Muscle of back (tissue), 11 donors: Measurements from ENCODE around the gene ALOX15B. TPM values are rescaled to one million over a fixed set of nuclear protein-coding genes. Genes with fewer than 3 reads are reported as not detected.
"Not testable (repeated sequence)": the region's sequence is repeated elsewhere in the genome, so short reads cannot be mapped to it uniquely, and the experiment has no call there.

Experiments
- DNase-seq, 3 donors: peaks; one replicate each; pipeline versions ENCODE4 v3.0.0 to v3.0.0-alpha.2; 2013
- polyA plus RNA-seq, 10 donors: library from polyadenylated mRNA; unstranded; fragments of 120-200 nt; gene quantifications; one replicate each; pipeline ENCODE4 v1.2.1, GENCODE V29; 2013; ENCODE audit not compliant: insufficient read length in 10 of 10

The ALOX15B gene
- polyA plus RNA-seq, 10 donors: 0.19 to 0.86 (median 0.40) TPM

- not testable (repeated sequence) for DNase-seq
Observed at GRCh38 chr17:8061851-8062250, 23.0 kb downstream of the ALOX15B start.

GRCh38 chr17:8062435-8062806, 23.6 kb downstream of the ALOX15B start:
- DNase-seq: peak in 1 of 3 donors; percentile 27

- DNase-seq: no peak
Observed at GRCh38 chr17:8062807-8063483, 24.1 kb downstream of the ALOX15B start.

- no peak for DNase-seq
Observed at GRCh38 chr17:8063761-8064534, 25.1 kb downstream of the ALOX15B start.

- DNase-seq: no peak
Observed at GRCh38 chr17:8064561-8065019, 25.7 kb downstream of the ALOX15B start.

- no peak for DNase-seq
Observed at GRCh38 chr17:8066841-8067775, 28.2 kb downstream of the ALOX15B start.

GRCh38 chr17:8067806-8068205, 28.9 kb downstream of the ALOX15B start:
- no peak for DNase-seq

GRCh38 chr17:8068736-8069586, 30.1 kb downstream of the ALOX15B start:
- DNase-seq: no peak

GRCh38 chr17:8069587-8069860, 30.7 kb downstream of the ALOX15B start:
- DNase-seq: no peak

- no peak for DNase-seq
Observed at GRCh38 chr17:8071496-8071895, 32.6 kb downstream of the ALOX15B start.

GRCh38 chr17:8072341-8072728, 33.5 kb downstream of the ALOX15B start:
- DNase-seq: no peak

GRCh38 chr17:8072729-8073461, 34.0 kb downstream of the ALOX15B start:
- no peak for DNase-seq

GRCh38 chr17:8073627-8074484, 35.0 kb downstream of the ALOX15B start:
- DNase-seq: peak in 1 of 3 donors; percentile 59

- DNase-seq: no peak
Observed at GRCh38 chr17:8074554-8074953, 35.7 kb downstream of the ALOX15B start.

GRCh38 chr17:8075081-8075480, 36.2 kb downstream of the ALOX15B start:
- DNase-seq: no peak

GRCh38 chr17:8075574-8076342, 36.9 kb downstream of the ALOX15B start:
- DNase-seq: no peak

- DNase-seq: no peak
Observed at GRCh38 chr17:8076502-8077266, 37.8 kb downstream of the ALOX15B start.

GRCh38 chr17:8077939-8078338, 39.1 kb downstream of the ALOX15B start:
- DNase-seq: not testable (repeated sequence)
